ENCODE data around the gene KCNK5. TPM values are rescaled to one million over a fixed set of nuclear protein-coding genes. Genes with fewer than 3 reads are reported as not detected.

The KCNK5 gene
- total RNA-seq, 1 donor from 2014 or later, result not detected

- H3K27ac Mint-ChIP-seq (ENCODE audit: unreplicated experiment), result no peak overlapping the region
- no peaks in the 10 kb centered on the region for H3K4me1 Mint-ChIP-seq (ENCODE audit: unreplicated experiment)
- H3K4me3 Mint-ChIP-seq (ENCODE audit: unreplicated experiment), result no peak overlapping the region
- no peaks in the 10 kb centered on the region for H3K9me3 Mint-ChIP-seq (ENCODE audit: unreplicated experiment)
- no peaks in the 10 kb centered on the region for H3K36me3 Mint-ChIP-seq (ENCODE audit: unreplicated experiment)
- H3K27me3 Mint-ChIP-seq (ENCODE audit: unreplicated experiment), result peaks cover 5% of the 10 kb centered on the region
- no peak for TF ChIP-seq CTCF (IDR thresholded peaks at IDR 0.05)
- no peak for DNase-seq (ENCODE audit: extremely low spot score, unreplicated experiment)
Observed at GRCh38 chr6:39273406-39273821, 44.1 kb upstream of the KCNK5 start.

GRCh38 chr6:39269961-39270360 is 40.7 kb upstream of the KCNK5 start:
- no peaks in the 10 kb centered on the region for H3K36me3 Mint-ChIP-seq (ENCODE audit: unreplicated experiment)
- no peaks in the 10 kb centered on the region for H3K4me1 Mint-ChIP-seq (ENCODE audit: unreplicated experiment)
- no peak overlapping the region for H3K27ac Mint-ChIP-seq (ENCODE audit: unreplicated experiment)
- no peaks in the 10 kb centered on the region for H3K9me3 Mint-ChIP-seq (ENCODE audit: unreplicated experiment)
- TF ChIP-seq CTCF (IDR thresholded peaks at IDR 0.05), result no peak
- H3K4me3 Mint-ChIP-seq (ENCODE audit: unreplicated experiment), result no peak overlapping the region
- DNase-seq (ENCODE audit: extremely low spot score, unreplicated experiment), result no peak
- peaks cover 2% of the 10 kb centered on the region for H3K27me3 Mint-ChIP-seq (ENCODE audit: unreplicated experiment)

- Mint-ChIP-seq H3K9me3 (ENCODE audit: unreplicated experiment) (no peaks in the 10 kb centered on the region), H3K27me3 (ENCODE audit: unreplicated experiment) (peaks cover 2% of the 10 kb centered on the region), H3K36me3 (ENCODE audit: unreplicated experiment) (no peaks in the 10 kb centered on the region), H3K4me1 (ENCODE audit: unreplicated experiment) (no peaks in the 10 kb centered on the region), H3K4me3 (ENCODE audit: unreplicated experiment) (no peak overlapping the region), H3K27ac (ENCODE audit: unreplicated experiment) (no peak overlapping the region)
- TF ChIP-seq CTCF (IDR thresholded peaks at IDR 0.05), result no peak
- DNase-seq (ENCODE audit: extremely low spot score, unreplicated experiment), result no peak
Observed at GRCh38 chr6:39268721-39269120, 39.4 kb upstream of the KCNK5 start.

- Mint-ChIP-seq H3K4me1 (ENCODE audit: unreplicated experiment) (no peaks in the 10 kb centered on the region), H3K27ac (ENCODE audit: unreplicated experiment) (no peak overlapping the region), H3K36me3 (ENCODE audit: unreplicated experiment) (no peaks in the 10 kb centered on the region), H3K9me3 (ENCODE audit: unreplicated experiment) (no peaks in the 10 kb centered on the region), H3K4me3 (ENCODE audit: unreplicated experiment) (no peak overlapping the region), H3K27me3 (ENCODE audit: unreplicated experiment) (peaks cover 4% of the 10 kb centered on the region)
- TF ChIP-seq CTCF (IDR thresholded peaks at IDR 0.05), result no peak
- no peak for DNase-seq (ENCODE audit: extremely low spot score, unreplicated experiment)
Observed at GRCh38 chr6:39268171-39268570, 38.9 kb upstream of the KCNK5 start.

- Mint-ChIP-seq H3K36me3 (ENCODE audit: unreplicated experiment) (no peaks in the 10 kb centered on the region), H3K27ac (ENCODE audit: unreplicated experiment) (no peak overlapping the region), H3K9me3 (ENCODE audit: unreplicated experiment) (no peaks in the 10 kb centered on the region), H3K4me1 (ENCODE audit: unreplicated experiment) (no peaks in the 10 kb centered on the region), H3K27me3 (ENCODE audit: unreplicated experiment) (peaks cover 4% of the 10 kb centered on the region), H3K4me3 (ENCODE audit: unreplicated experiment) (no peak overlapping the region)
- DNase-seq (ENCODE audit: extremely low spot score, unreplicated experiment), result no peak
- TF ChIP-seq CTCF (IDR thresholded peaks at IDR 0.05), result no peak
Observed at GRCh38 chr6:39266782-39267355, 37.6 kb upstream of the KCNK5 start.

All from osteocyte (in vitro differentiated cells).